ENCODE measurements around the gene ZEB2. TPM values are rescaled to one million over a fixed set of nuclear protein-coding genes. Genes with fewer than 3 reads are reported as not detected.

The ZEB2 gene
- total and polyA plus RNA-seq, 10 of the 15 experiments (the other 5 are each of a cell fraction or from before 2014, with no cell fraction given) = 0.14 to 3.2 (median 0.84) TPM

GRCh38 chr2:144351687-144352086, 168.2 kb downstream of the ZEB2 start (continued):
- no peak for TF ChIP-seq USF1 (IDR thresholded peaks at IDR 0.05; ENCODE audit: borderline replicate concordance, extremely low read length, insufficient read depth, low read depth, low read length)
- TF ChIP-seq MLLT1 (IDR thresholded peaks at IDR 0.05) = no peak
- TF ChIP-seq BACH1 (IDR thresholded peaks at IDR 0.05; ENCODE audit: borderline replicate concordance) = no peak
- TF ChIP-seq ZZZ3 (IDR thresholded peaks at IDR 0.05; ENCODE audit: control insufficient read depth, insufficient read length, low read depth) = no peak
- no peak for TF ChIP-seq REST (IDR thresholded peaks at IDR 0.05; ENCODE audit: low read depth, low read length)
- no peak for TF ChIP-seq CHD4 (IDR thresholded peaks at IDR 0.05)

Data from GM12878 (cell line).